ENCODE results near the gene DND1. TPM values are rescaled to one million over a fixed set of nuclear protein-coding genes. Genes with fewer than 3 reads are reported as not detected.
"Not testable (repeated sequence)": the region's sequence is repeated elsewhere in the genome, so short reads cannot be mapped to it uniquely, and the experiment has no call there.

The DND1 gene
- total RNA-seq: 1 to 10 TPM; 3.3 to 7.8 TPM

DNA sequence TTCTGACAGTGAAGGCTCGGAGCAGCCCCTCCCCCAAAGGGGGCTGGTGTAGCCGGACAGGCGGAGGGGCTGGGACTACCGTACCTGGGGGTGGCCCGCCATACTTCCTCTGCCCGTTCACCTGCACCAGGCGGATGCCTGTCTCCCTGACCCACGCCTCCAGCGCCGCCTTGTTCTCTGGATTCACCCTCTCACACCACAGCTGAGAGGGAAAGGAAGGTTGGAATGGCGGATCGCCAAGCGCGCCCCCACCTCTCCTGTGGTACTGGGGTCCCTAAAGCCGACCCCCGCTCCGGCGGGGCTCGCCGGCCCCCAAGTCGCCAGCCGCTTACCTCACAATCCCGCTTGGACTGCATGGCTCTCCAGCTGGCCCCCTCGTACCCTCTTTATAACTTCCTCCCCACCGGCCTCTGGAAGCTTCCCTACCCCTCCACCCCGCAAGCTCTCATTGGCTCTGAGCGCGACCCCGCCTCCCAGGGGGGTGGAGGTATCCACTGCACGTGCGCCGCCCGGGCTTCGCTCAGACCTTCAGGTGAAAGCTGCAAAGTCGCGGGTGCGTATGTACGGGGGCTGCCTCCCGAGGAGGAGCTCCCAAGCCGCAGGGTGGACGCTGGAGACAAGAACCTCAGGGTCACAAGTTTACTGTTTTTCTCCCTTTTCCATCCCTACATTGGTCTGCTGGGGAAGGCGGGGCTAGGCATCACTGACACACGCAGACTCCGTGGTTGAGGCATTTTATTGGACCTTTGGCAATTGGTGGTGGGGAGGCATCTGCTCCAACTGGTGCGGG, at the start of gene DND1:
DND1 (minus strand) TSS at position 390 of the 790 bp plus-strand sequence; CDS start at position 356, 34 bp downstream.
- Mint-ChIP-seq H3K4me1 (ENCODE audit: low read depth in 2 of 2) (peaks cover 0 to 3% of the 10 kb centered on the region in 2 donors), H3K4me3 (no peak within 1 kb of the TSS), H3K36me3 (peaks cover 25% of the 10 kb centered on the region), H3K27ac (no peak within 1 kb of the TSS), H3K27me3 (no peaks in the 10 kb centered on the region), H3K9me3 (no peaks in the 10 kb centered on the region)
- ATAC-seq: peak in 1 of 2 donors; percentile 2
- DNase-seq (ENCODE audit: low spot score): no peak

DNA sequence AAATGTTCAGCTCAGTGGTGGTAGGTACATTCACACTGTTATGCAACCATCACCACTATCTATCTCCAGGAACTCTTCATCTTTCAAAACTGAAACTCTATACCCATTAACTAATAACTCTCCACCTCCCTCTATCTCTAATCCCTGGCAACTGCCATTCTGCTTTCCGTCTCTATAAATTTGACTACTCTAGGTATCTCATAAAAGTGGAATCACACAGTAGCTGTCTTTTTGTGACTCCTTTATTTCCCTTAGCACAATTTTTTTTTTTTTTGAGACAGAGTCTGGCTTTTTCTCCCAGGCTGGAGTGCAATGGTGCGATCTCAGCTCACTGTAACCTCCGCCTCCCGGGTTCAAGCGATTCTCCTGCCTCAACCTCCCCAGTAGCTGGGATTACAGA, 48.0 kb upstream of the DND1 start:
- H3K4me1 Mint-ChIP-seq (ENCODE audit: low read depth in 2 of 2): peaks cover 8 to 15% of the 10 kb centered on the region in 2 donors
- H3K36me3 Mint-ChIP-seq; H3K27ac Mint-ChIP-seq; DNase-seq (ENCODE audit: low spot score); H3K4me3 Mint-ChIP-seq; ATAC-seq; H3K9me3 Mint-ChIP-seq: not testable (repeated sequence)
- H3K27me3 Mint-ChIP-seq: peaks cover 11 to 22% of the 10 kb centered on the region in 2 donors

GRCh38 chr5:140720738-140721137, 47.4 kb upstream of the DND1 start:
- not testable (repeated sequence) for H3K4me3 Mint-ChIP-seq; H3K4me1 Mint-ChIP-seq (ENCODE audit: low read depth in 2 of 2); H3K9me3 Mint-ChIP-seq; DNase-seq (ENCODE audit: low spot score); H3K36me3 Mint-ChIP-seq; ATAC-seq; H3K27ac Mint-ChIP-seq
- H3K27me3 Mint-ChIP-seq: peaks cover 11 to 22% of the 10 kb centered on the region in 2 donors

- Mint-ChIP-seq H3K4me3 (no peak overlapping the region), H3K27me3 (peaks cover 7 to 22% of the 10 kb centered on the region in 2 donors), H3K9me3 (no peaks in the 10 kb centered on the region), H3K27ac (peak overlapping the region in 1 of 2 donors; percentile 66), H3K4me1 (ENCODE audit: low read depth in 2 of 2) (peaks cover 8% of the 10 kb centered on the region in 2 donors), H3K36me3 (no peaks in the 10 kb centered on the region)
- no peak for ATAC-seq
- DNase-seq (ENCODE audit: low spot score): no peak
Observed at GRCh38 chr5:140718266-140718592, 44.9 kb upstream of the DND1 start.

GRCh38 chr5:140716238-140716637, 42.9 kb upstream of the DND1 start:
- ATAC-seq; H3K9me3 Mint-ChIP-seq; H3K36me3 Mint-ChIP-seq; DNase-seq (ENCODE audit: low spot score); H3K27me3 Mint-ChIP-seq; H3K27ac Mint-ChIP-seq; H3K4me3 Mint-ChIP-seq: not testable (repeated sequence)
- H3K4me1 Mint-ChIP-seq (ENCODE audit: low read depth in 2 of 2): peaks cover 17% of the 10 kb centered on the region in 2 donors

DNA sequence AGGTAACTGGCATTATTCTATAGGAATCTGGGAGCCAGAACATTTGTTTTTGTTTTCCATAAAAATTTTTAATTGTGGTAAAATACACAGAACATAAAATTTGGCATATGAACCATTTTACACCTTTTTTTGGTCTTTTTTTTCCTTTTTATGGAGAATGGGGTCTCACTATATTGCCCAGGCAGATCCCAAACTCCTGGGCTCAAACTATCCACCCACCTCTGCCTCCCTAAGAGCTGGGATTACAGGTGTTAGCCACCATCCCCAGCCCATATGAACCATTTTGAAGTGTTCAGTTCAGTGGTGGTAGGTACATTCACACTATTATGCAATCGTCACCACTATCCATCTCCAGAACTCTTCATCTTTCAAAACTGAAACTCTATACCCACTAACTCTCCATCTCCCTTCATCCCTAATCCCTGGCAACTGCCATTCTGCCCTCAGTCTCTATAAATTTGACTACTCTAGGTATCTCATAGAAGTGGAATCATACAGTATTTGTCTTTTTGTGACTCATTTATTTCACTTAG, 40.3 kb upstream of the DND1 start:
- Mint-ChIP-seq H3K9me3 (no peaks in the 10 kb centered on the region), H3K4me3 (no peak overlapping the region), H3K27ac (no peak overlapping the region), H3K27me3 (no peaks in the 10 kb centered on the region), H3K36me3 (no peaks in the 10 kb centered on the region), H3K4me1 (ENCODE audit: low read depth in 2 of 2) (peaks cover 22 to 29% of the 10 kb centered on the region in 2 donors)
- ATAC-seq (no peak), DNase-seq (ENCODE audit: low spot score) (no peak)

DNA sequence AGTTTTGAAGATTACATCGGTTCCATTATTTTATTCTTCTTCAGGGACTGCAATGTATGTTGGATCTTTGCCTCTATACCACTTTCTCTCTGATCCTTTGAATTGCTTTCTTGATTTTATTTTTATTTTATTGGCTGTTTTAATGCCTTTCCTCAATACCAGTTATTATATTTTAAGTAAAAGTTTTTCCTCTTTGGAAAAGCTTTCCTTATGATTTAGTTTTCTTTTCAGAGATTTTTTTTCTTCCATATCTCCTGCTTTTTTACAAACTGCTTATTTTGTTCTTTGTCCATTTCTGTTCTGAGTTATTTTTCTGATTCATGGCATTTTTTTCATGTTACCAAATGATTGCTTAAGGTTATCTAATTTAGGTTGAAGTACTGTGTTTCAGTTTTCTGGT, 38.4 kb upstream of the DND1 start:
- Mint-ChIP-seq H3K27me3 (no peaks in the 10 kb centered on the region), H3K27ac (peak overlapping the region; percentile 97 to 98), H3K36me3 (no peaks in the 10 kb centered on the region), H3K9me3 (no peaks in the 10 kb centered on the region), H3K4me3 (peak overlapping the region; percentile 98), H3K4me1 (ENCODE audit: low read depth in 2 of 2) (peaks cover 22 to 29% of the 10 kb centered on the region in 2 donors)
- ATAC-seq (no peak), DNase-seq (ENCODE audit: low spot score) (no peak)

- Mint-ChIP-seq H3K36me3 (peaks cover 4% of the 10 kb centered on the region), H3K27ac (peak overlapping the region; percentile 97 to 98), H3K27me3 (no peaks in the 10 kb centered on the region), H3K4me3 (peak overlapping the region; percentile 98), H3K9me3 (no peaks in the 10 kb centered on the region), H3K4me1 (ENCODE audit: low read depth in 2 of 2) (peaks cover 22 to 29% of the 10 kb centered on the region in 2 donors)
- peak; percentile 92 for DNase-seq (ENCODE audit: low spot score)
- peak; percentile 96 for ATAC-seq
Observed at GRCh38 chr5:140710899-140711552, 37.6 kb upstream of the DND1 start.

GRCh38 chr5:140708787-140709186, 35.4 kb upstream of the DND1 start:
- peak overlapping the region; percentile 38 for H3K4me3 Mint-ChIP-seq
- not testable (repeated sequence) for ATAC-seq; H3K27me3 Mint-ChIP-seq; H3K9me3 Mint-ChIP-seq; DNase-seq (ENCODE audit: low spot score)
- H3K27ac Mint-ChIP-seq: peak overlapping the region; percentile 97 to 98
- peaks cover 21% of the 10 kb centered on the region for H3K36me3 Mint-ChIP-seq
- H3K4me1 Mint-ChIP-seq (ENCODE audit: low read depth in 2 of 2): peaks cover 22 to 30% of the 10 kb centered on the region in 2 donors

DNA sequence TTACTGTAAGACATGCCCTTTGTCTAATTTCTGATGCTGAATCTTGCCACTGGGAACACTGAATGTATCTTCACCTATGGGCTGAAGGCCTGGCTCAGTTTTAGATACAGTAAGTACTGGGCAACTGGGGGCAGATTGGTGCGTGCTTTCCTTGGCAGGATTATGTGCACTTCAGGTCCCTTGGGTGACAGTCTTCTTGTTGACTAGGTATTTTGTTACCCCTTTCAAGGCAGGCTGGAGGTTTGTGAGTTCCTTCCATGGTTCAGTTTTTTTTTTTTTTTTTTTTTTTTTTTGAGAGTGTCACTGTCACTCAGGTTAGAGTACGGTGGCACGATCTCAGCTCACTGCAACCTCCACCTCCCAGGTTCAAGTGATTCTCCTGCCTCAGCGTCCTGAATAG, 34.4 kb upstream of the DND1 start:
- no peak overlapping the region for H3K27ac Mint-ChIP-seq
- H3K9me3 Mint-ChIP-seq: no peaks in the 10 kb centered on the region
- DNase-seq (ENCODE audit: low spot score) (no peak), ATAC-seq (no peak)
- peaks cover 26% of the 10 kb centered on the region for H3K36me3 Mint-ChIP-seq
- H3K27me3 Mint-ChIP-seq: no peaks in the 10 kb centered on the region
- peaks cover 22 to 24% of the 10 kb centered on the region in 2 donors for H3K4me1 Mint-ChIP-seq (ENCODE audit: low read depth in 2 of 2)
- no peak overlapping the region for H3K4me3 Mint-ChIP-seq

GRCh38 chr5:140700177-140701144, 27.1 kb upstream of the DND1 start, which contains the start of gene ZMAT2:
Gene ZMAT2, plus strand, starts transcription at chr5:140700447. Its CDS starts 14 bp downstream, at chr5:140700461.
- H3K27ac Mint-ChIP-seq: peak within 1 kb of the TSS; percentile 89 to 97
- H3K4me1 Mint-ChIP-seq (ENCODE audit: low read depth in 2 of 2): peaks cover 25 to 26% of the 10 kb centered on the region in 2 donors
- H3K9me3 Mint-ChIP-seq: no peaks in the 10 kb centered on the region
- H3K4me3 Mint-ChIP-seq: peak within 1 kb of the TSS; percentile 96
- DNase-seq (ENCODE audit: low spot score): peak; percentile 95
- ATAC-seq: peak; percentile 99 to 100
- H3K27me3 Mint-ChIP-seq: no peaks in the 10 kb centered on the region
- peaks cover 65% of the 10 kb centered on the region for H3K36me3 Mint-ChIP-seq

GRCh38 chr5:140696891-140697492, 23.6 kb upstream of the DND1 start:
- DNase-seq (ENCODE audit: low spot score) (no peak), ATAC-seq (no peak)
- Mint-ChIP-seq H3K4me1 (ENCODE audit: low read depth in 2 of 2) (peaks cover 25 to 28% of the 10 kb centered on the region in 2 donors), H3K4me3 (no peak overlapping the region), H3K27ac (no peak overlapping the region), H3K9me3 (no peaks in the 10 kb centered on the region), H3K27me3 (no peaks in the 10 kb centered on the region), H3K36me3 (peaks cover 49% of the 10 kb centered on the region)

DNA sequence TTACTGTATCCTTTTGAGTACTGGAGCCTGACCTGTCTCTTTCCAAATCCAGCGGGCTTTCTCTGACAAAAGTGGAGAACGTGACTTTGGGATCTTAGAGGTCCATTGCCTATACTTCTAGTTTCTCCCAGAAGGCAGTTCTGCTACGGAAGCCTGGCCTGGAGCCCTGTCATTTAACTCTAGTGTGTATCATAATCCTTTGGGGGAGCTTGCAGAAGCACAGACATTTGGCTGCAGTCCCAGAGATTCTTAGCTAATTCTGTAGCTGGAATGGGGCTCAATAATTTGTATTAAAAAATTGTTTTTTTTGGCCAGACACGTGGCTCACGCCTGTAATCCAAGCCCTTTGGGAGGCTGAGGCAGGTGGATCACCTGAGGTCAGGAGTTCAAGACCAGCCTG, 20.9 kb upstream of the DND1 start:
- ATAC-seq (no peak), DNase-seq (ENCODE audit: low spot score) (no peak)
- peaks cover 35% of the 10 kb centered on the region for H3K36me3 Mint-ChIP-seq
- no peak overlapping the region for H3K4me3 Mint-ChIP-seq
- peaks cover 24 to 25% of the 10 kb centered on the region in 2 donors for H3K4me1 Mint-ChIP-seq (ENCODE audit: low read depth in 2 of 2)
- H3K27me3 Mint-ChIP-seq: no peaks in the 10 kb centered on the region
- H3K9me3 Mint-ChIP-seq: no peaks in the 10 kb centered on the region
- H3K27ac Mint-ChIP-seq: no peak overlapping the region

All from natural killer cell treated with Interleukin-12 subunit alpha and Interleukin-12 subunit beta and Interleukin-15 and Interleukin-18, amount 100 ng/mL, for 72 hours (primary cell).